ENCODE measurements around the gene XYLT1.

DNA sequence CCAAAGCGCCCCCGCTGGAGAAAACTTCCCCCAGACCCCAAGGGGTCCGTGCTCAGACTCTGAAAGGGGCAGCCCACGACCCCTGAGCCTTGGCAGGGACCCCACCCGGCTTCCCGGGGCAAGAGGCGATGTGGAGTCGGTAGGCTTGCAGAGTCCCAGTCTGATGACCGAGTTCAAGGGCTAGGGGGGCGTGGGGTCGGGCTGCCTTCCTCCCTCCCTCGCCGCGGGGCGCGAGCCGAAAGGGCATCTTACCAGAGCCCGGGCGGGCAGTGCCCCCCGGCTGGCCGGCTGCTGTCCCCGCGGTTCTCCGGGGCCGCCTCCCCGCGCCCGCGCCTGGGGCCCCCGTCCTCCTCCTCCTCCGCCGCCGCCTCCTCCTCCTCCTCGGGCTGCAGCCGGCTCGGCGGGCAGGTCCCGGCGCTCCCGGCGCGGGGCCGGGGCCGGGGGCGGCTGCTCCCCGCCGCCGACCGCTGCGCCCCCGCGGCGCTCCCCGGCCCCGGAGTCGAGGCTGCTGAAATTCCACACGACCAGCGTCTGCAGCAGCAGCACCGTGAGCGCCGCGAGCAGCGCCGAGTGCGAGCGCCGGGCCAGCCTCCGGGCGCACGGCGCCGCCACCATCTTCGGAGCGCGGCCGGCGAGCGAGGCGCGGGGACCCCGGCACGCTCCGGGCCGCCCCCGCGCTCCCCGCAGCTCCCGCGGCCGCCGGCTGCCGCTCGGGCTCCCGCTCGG, 415 bp downstream of the XYLT1 start:
- no peak for TF ChIP-seq POLR2A (IDR thresholded peaks at IDR 0.05; ENCODE audit: low read depth, low read length)
- TF ChIP-seq, protein P1, sequence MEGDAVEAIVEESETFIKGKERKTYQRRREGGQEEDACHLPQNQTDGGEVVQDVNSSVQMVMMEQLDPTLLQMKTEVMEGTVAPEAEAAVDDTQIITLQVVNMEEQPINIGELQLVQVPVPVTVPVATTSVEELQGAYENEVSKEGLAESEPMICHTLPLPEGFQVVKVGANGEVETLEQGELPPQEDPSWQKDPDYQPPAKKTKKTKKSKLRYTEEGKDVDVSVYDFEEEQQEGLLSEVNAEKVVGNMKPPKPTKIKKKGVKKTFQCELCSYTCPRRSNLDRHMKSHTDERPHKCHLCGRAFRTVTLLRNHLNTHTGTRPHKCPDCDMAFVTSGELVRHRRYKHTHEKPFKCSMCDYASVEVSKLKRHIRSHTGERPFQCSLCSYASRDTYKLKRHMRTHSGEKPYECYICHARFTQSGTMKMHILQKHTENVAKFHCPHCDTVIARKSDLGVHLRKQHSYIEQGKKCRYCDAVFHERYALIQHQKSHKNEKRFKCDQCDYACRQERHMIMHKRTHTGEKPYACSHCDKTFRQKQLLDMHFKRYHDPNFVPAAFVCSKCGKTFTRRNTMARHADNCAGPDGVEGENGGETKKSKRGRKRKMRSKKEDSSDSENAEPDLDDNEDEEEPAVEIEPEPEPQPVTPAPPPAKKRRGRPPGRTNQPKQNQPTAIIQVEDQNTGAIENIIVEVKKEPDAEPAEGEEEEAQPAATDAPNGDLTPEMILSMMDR (conservative IDR thresholded peaks at IDR 0.05; ENCODE audit: low read depth, low read length): no peak
- TF ChIP-seq RCOR1 (IDR thresholded peaks at IDR 0.05; ENCODE audit: insufficient replicate concordance, low read length): no peak
- no peak for TF ChIP-seq FOS (IDR thresholded peaks at IDR 0.05; ENCODE audit: low read depth, low read length)
- no peak for TF ChIP-seq ELK1 (IDR thresholded peaks at IDR 0.05; ENCODE audit: borderline replicate concordance, low read depth, low read length)
- TF ChIP-seq, protein P2, sequence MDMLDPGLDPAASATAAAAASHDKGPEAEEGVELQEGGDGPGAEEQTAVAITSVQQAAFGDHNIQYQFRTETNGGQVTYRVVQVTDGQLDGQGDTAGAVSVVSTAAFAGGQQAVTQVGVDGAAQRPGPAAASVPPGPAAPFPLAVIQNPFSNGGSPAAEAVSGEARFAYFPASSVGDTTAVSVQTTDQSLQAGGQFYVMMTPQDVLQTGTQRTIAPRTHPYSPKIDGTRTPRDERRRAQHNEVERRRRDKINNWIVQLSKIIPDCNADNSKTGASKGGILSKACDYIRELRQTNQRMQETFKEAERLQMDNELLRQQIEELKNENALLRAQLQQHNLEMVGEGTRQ (IDR thresholded peaks at IDR 0.05; ENCODE audit: low read depth, low read length): no peak
- TF ChIP-seq MXI1 (IDR thresholded peaks at IDR 0.05; ENCODE audit: borderline replicate concordance, low read depth, low read length): 0 out of 2 replicates have a peak, but pooled peaks have one; percentile 26
- no peak for TF ChIP-seq RAD21 (IDR thresholded peaks at IDR 0.05; ENCODE audit: low read length)
- no peak for TF ChIP-seq CEBPB (IDR thresholded peaks at IDR 0.05; ENCODE audit: low read depth, low read length)
- no peak for TF ChIP-seq BHLHE40 (IDR thresholded peaks at IDR 0.05; ENCODE audit: low read depth, low read length)
- no peak for TF ChIP-seq MAZ (IDR thresholded peaks at IDR 0.05; ENCODE audit: borderline replicate concordance, low read depth, low read length)
- TF ChIP-seq NFE2L2 (IDR thresholded peaks at IDR 0.05; ENCODE audit: low read depth, low read length): no peak
- no peak for TF ChIP-seq SMC3 (IDR thresholded peaks at IDR 0.05; ENCODE audit: low read depth, low read length)
- no peak for TF ChIP-seq RFX5 (IDR thresholded peaks at IDR 0.05; ENCODE audit: low read depth, low read length)
